HEK293T (cell line): ENCODE data around the gene CDC25A.
"Not testable (repeated sequence)": the region's sequence is repeated elsewhere in the genome, so short reads cannot be mapped to it uniquely, and the experiment has no call there.

Experiments
- CTCF ChIA-PET: fragments of 350-600 bp; formaldehyde crosslinking; extraction: SDS; loops from one replicate; lab custom pipeline; 2021; ENCODE audit warnings: antibody characterized with exemption, inconsistent platforms; lab: Yijun Ruan, JAX
- POLR2A ChIA-PET: fragments of 350-600 bp; formaldehyde crosslinking; extraction: SDS; loops from one replicate; lab custom pipeline; 2020; ENCODE audit warnings: antibody characterized with exemption, inconsistent platforms; lab: Yijun Ruan, JAX
- DNase-seq: peaks from one replicate; pipeline ENCODE4 v3.0.0; 2012; ENCODE audit warnings: mixed read lengths; ENCODE audit errors: extremely low spot score
- ARNT ChIP-seq: fragments of 450-650 bp; IDR thresholded peaks from 2 replicates; pipeline ENCODE4 v1.6.1; 2017; ENCODE audit warnings: mild to moderate bottlenecking
- BHLHE40 ChIP-seq: fragments of 450-650 bp; IDR thresholded peaks from 2 replicates; pipeline ENCODE4 v1.6.1; 2016; ENCODE audit warnings: mild to moderate bottlenecking, moderate library complexity, borderline replicate concordance
- CTBP1 ChIP-seq: fragments of 450-650 bp; IDR thresholded peaks from 2 replicates; pipeline ENCODE4 v1.6.1; 2016; ENCODE audit warnings: borderline replicate concordance
- ELF4 ChIP-seq: fragments of 450-650 bp; IDR thresholded peaks from 2 replicates; pipeline ENCODE4 v1.6.1; 2017; ENCODE audit warnings: antibody characterized with exemption
- FOXA1 ChIP-seq: fragments of 450-650 bp; IDR thresholded peaks from 2 replicates; pipeline ENCODE4 v1.6.1; 2016; ENCODE audit warnings: mild to moderate bottlenecking
- FOXK2 ChIP-seq: fragments of 450-650 bp; IDR thresholded peaks from 2 replicates; pipeline ENCODE4 v1.6.1; 2016; ENCODE audit warnings: mild to moderate bottlenecking
- FOXM1 ChIP-seq: fragments of 450-650 bp; IDR thresholded peaks from 2 replicates; pipeline ENCODE4 v1.6.1; 2017; ENCODE audit warnings: mild to moderate bottlenecking, borderline replicate concordance
- HDGF ChIP-seq: fragments of 450-650 bp; IDR thresholded peaks from 2 replicates; pipeline ENCODE4 v1.6.1; 2017; ENCODE audit warnings: antibody characterized with exemption, borderline replicate concordance
- L3MBTL2 ChIP-seq: fragments of 450-650 bp; conservative IDR thresholded peaks from 2 replicates; pipeline ENCODE4 v1.6.1; 2016; ENCODE audit warnings: mild to moderate bottlenecking
- LEF1 ChIP-seq: fragments of 450-650 bp; IDR thresholded peaks from 2 replicates; pipeline ENCODE4 v1.6.1; 2017; ENCODE audit warnings: mild to moderate bottlenecking, borderline replicate concordance
- NFRKB ChIP-seq: fragments of 450-650 bp; IDR thresholded peaks from 2 replicates; pipeline ENCODE4 v1.6.1; 2016; ENCODE audit warnings: mild to moderate bottlenecking, moderate library complexity
- SP1 ChIP-seq: fragments of 450-650 bp; IDR thresholded peaks from 2 replicates; pipeline ENCODE4 v1.6.1; 2017
- SUZ12 ChIP-seq: fragments of 450-650 bp; IDR thresholded peaks from 2 replicates; pipeline ENCODE4 v1.6.1; 2016; ENCODE audit warnings: mild to moderate bottlenecking
- TARDBP ChIP-seq: fragments of 450-650 bp; IDR thresholded peaks from 2 replicates; pipeline ENCODE4 v1.6.1; 2016
- ZNF384 ChIP-seq: fragments of 450-650 bp; IDR thresholded peaks from 2 replicates; pipeline ENCODE4 v1.6.1; 2016
- TF ChIP-seq, protein P1 (sequence below): fragments of 450-650 bp; IDR thresholded peaks from 2 replicates; pipeline ENCODE4 v1.6.1; 2016

CDC25A gene

GRCh38 chr3:48118928-48119327 lies 69.3 kb downstream of the CDC25A start:
- no peak for DNase-seq
- TF ChIP-seq FOXM1 = no peak
- CTCF ChIA-PET = no interaction called here
- POLR2A ChIA-PET = no interaction called here

DNA sequence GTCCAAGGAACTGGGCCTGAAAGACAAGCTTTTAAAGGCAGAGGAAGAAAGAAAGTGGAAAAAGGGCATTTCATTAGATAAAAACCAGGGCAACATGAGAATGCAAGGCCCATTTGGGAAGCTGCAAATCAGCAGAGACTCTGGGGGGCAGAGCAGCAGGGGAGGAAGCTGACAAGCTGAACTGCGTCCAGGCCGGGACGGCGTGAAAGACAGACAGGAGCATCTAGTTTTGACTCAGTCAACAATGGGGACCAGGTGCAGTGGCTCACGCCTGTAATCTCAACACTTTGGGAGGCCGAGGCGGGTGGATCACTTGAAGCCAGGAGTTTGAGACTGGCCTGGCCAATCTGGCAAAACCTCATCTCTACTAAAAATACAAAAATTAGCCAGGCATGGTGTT lies 69.9 kb downstream of the CDC25A start:
- DNase-seq = no peak
- TF ChIP-seq, protein P1, sequence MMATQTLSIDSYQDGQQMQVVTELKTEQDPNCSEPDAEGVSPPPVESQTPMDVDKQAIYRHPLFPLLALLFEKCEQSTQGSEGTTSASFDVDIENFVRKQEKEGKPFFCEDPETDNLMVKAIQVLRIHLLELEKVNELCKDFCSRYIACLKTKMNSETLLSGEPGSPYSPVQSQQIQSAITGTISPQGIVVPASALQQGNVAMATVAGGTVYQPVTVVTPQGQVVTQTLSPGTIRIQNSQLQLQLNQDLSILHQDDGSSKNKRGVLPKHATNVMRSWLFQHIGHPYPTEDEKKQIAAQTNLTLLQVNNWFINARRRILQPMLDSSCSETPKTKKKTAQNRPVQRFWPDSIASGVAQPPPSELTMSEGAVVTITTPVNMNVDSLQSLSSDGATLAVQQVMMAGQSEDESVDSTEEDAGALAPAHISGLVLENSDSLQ = no peak
- no peak for TF ChIP-seq FOXA1
- ChIA-PET CTCF (no interaction called here), POLR2A (no interaction called here)

GRCh38 chr3:48112813-48113212 lies 75.4 kb downstream of the CDC25A start:
- CTCF ChIA-PET = no interaction called here
- POLR2A ChIA-PET = interaction anchor here (0.7 to 1.1 kb wide), 2 partner anchors 12 to 24 kb away, joined by 4 to 5 read pairs; no protein-coding TSS in a partner anchor
- TF ChIP-seq L3MBTL2 = no peak
- no peak for TF ChIP-seq FOXA1
- TF ChIP-seq FOXM1 = no peak
- TF ChIP-seq NFRKB = no peak
- TF ChIP-seq BHLHE40 = no peak
- TF ChIP-seq ZNF384 = no peak
- no peak for TF ChIP-seq ARNT
- TF ChIP-seq, protein P1 = no peak
- no peak for TF ChIP-seq CTBP1
- TF ChIP-seq HDGF = no peak
- TF ChIP-seq ELF4 = no peak
- no peak for TF ChIP-seq LEF1
- TF ChIP-seq FOXK2 = no peak
- TF ChIP-seq SUZ12 = no peak
- no peak for TF ChIP-seq SP1
- TF ChIP-seq TARDBP = no peak
- no peak for DNase-seq

- POLR2A ChIA-PET = interaction anchor here (0.7 to 1.1 kb wide), 2 partner anchors 11 to 23 kb away, joined by 4 to 5 read pairs; no protein-coding TSS in a partner anchor
- CTCF ChIA-PET, DNase-seq: not testable (repeated sequence)
These were observed 76.0 kb downstream of the CDC25A start for GRCh38 chr3:48112108-48112791.

GRCh38 chr3:48110463-48110862 lies 77.8 kb downstream of the CDC25A start:
- CTCF ChIA-PET = interaction anchor here (0.6 to 1.1 kb wide), 2 partner anchors 22 to 286 kb away, joined by 3 to 9 read pairs; no protein-coding TSS in a partner anchor
- no peak for DNase-seq
- POLR2A ChIA-PET = no interaction called here
- TF ChIP-seq TARDBP (no peak), SP1 (no peak), L3MBTL2 (no peak), FOXM1 (no peak), ARNT (no peak), LEF1 (no peak), ELF4 (no peak), CTBP1 (no peak), ZNF384 (no peak), FOXK2 (no peak), HDGF (no peak), BHLHE40 (no peak), FOXA1 (no peak), NFRKB (no peak), SUZ12 (no peak)
- TF ChIP-seq, protein P1 = no peak

DNA sequence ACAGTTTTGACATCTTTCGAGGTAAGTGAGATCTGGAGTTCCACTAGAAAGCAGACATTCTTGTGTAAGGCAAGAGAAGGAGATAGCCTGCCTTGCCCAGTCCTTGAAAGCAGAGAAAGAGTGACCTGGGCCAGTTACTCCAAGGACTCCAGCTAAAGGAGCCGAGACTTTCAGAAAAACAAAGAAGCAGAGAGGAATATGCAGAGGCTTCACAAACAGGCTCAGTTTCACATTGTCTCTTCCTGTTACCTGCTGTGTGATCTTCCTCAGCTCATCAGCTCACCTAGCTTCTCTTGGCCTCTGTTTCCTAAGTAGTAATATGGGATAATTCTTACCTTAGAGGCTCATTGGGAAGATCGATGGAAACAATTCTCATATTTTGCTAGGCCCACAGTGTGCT lies 81.0 kb downstream of the CDC25A start:
- POLR2A ChIA-PET = interaction anchor here (2.1 kb wide), 1 partner anchor 18 kb away, joined by 6 read pairs; no protein-coding TSS in a partner anchor
- TF ChIP-seq ELF4 (no peak), HDGF (no peak), TARDBP (no peak), FOXK2 (no peak), FOXM1 (no peak), ARNT (no peak), CTBP1 (no peak), FOXA1 (no peak), LEF1 (no peak), SP1 (no peak), BHLHE40 (no peak), L3MBTL2 (no peak), ZNF384 (no peak), SUZ12 (no peak), NFRKB (no peak)
- TF ChIP-seq, protein P1 = no peak
- CTCF ChIA-PET = no interaction called here
- no peak for DNase-seq
